Non-pigmented ciliary epithelial cell (primary cell): ENCODE measurements around the gene SNX8.

ENCODE experiments used
- DNase-seq: peaks from one replicate; pipeline ENCODE4 v3.0.0-alpha.2; 2010; ENCODE audit warnings: low read depth

Gene SNX8

GRCh38 chr7:2259480-2259879 lies 54.8 kb downstream of the SNX8 start:
- DNase-seq, result no peak

- DNase-seq, result no peak
Measured at GRCh38 chr7:2258661-2259365, 55.4 kb downstream of the SNX8 start.

- DNase-seq, result no peak
Measured at GRCh38 chr7:2257651-2258050, 56.6 kb downstream of the SNX8 start.

- no peak for DNase-seq
Measured at GRCh38 chr7:2257046-2257551, 57.1 kb downstream of the SNX8 start.

- DNase-seq, result no peak
Measured at GRCh38 chr7:2256306-2257045, 57.8 kb downstream of the SNX8 start.

GRCh38 chr7:2255145-2256139 lies 58.8 kb downstream of the SNX8 start:
- no peak for DNase-seq

GRCh38 chr7:2254429-2255144 lies 59.7 kb downstream of the SNX8 start:
- DNase-seq, result no peak

- DNase-seq, result no peak
Measured at GRCh38 chr7:2253525-2254244, 60.6 kb downstream of the SNX8 start.

GRCh38 chr7:2253021-2253420 lies 61.2 kb downstream of the SNX8 start:
- DNase-seq, result no peak

- DNase-seq, result no peak
Measured at GRCh38 chr7:2251841-2252771, 62.1 kb downstream of the SNX8 start.

GRCh38 chr7:2251381-2251780 lies 62.9 kb downstream of the SNX8 start:
- no peak for DNase-seq

- no peak for DNase-seq
Measured at GRCh38 chr7:2249744-2250323, 64.4 kb downstream of the SNX8 start.

- peak; percentile 90 for DNase-seq
Measured at GRCh38 chr7:2248984-2249694, 65.1 kb downstream of the SNX8 start.

GRCh38 chr7:2247141-2247995 lies 66.9 kb downstream of the SNX8 start:
- DNase-seq, result no peak

- DNase-seq, result no peak
Measured at GRCh38 chr7:2245883-2246675, 68.2 kb downstream of the SNX8 start.

GRCh38 chr7:2244404-2244995 lies 69.7 kb downstream of the SNX8 start:
- no peak for DNase-seq

GRCh38 chr7:2243458-2243857 lies 70.8 kb downstream of the SNX8 start:
- no peak for DNase-seq
